ENCODE results near the gene CPA1.

- TF ChIP-seq CTCF (IDR thresholded peaks at IDR 0.05) (no peak), POLR2A (IDR thresholded peaks at IDR 0.05) (no peak), POLR2AphosphoS5 (IDR thresholded peaks at IDR 0.05) (no peak), EP300 (IDR thresholded peaks at IDR 0.05) (no peak)
These were observed 35.2 kb upstream of the CPA1 start for GRCh38 chr7:130345136-130345535.

All from stomach (tissue), 4 donors.